ENCODE data around the gene NGLY1. TPM values are rescaled to one million over a fixed set of nuclear protein-coding genes. Genes with fewer than 3 reads are reported as not detected.

The NGLY1 gene
- total and polyA plus RNA-seq, 9 of the 15 experiments (the other 6 are each of a cell fraction or from before 2014, with no cell fraction given), result 52.2 to 124 (median 87.6) TPM

GRCh38 chr3:25789596-25790556 is 6.6 kb upstream of the NGLY1 start, which contains the start of gene OXSM (continued):
- TF ChIP-seq HINFP (tag; conservative IDR thresholded peaks at IDR 0.05; ENCODE audit: low read depth), result no peak
- peak; percentile 57 for TF ChIP-seq SMARCA4 (IDR thresholded peaks at IDR 0.05)
- peak; percentile 25; the same call in 1 of the 2 replicates for TF ChIP-seq NR2F6 (CRISPR knock-in tag; IDR thresholded peaks at IDR 0.05)
- TF ChIP-seq ZNF830 (CRISPR knock-in tag; IDR thresholded peaks at IDR 0.05), result 0 out of 2 replicates have a peak, but pooled peaks have one; percentile 33
- TF ChIP-seq EZH2 (IDR thresholded peaks at IDR 0.05; ENCODE audit: borderline replicate concordance, low read depth, low read length), result no peak
- TF ChIP-seq TAF9B (IDR thresholded peaks at IDR 0.05; ENCODE audit: partially characterized antibody), result peak; percentile 79
- TF ChIP-seq BRCA1 (IDR thresholded peaks at IDR 0.05), result no peak
- TF ChIP-seq BRCA1 (CRISPR knock-in tag; IDR thresholded peaks at IDR 0.05), result no peak
- no peak for TF ChIP-seq MEF2D (tag; conservative IDR thresholded peaks at IDR 0.05; ENCODE audit: low read depth)
- TF ChIP-seq MLLT1 (IDR thresholded peaks at IDR 0.05), result peak; percentile 67 to 87
